HG03066 (cell line): ENCODE results near the gene DPF1.

Experiments used
- ATAC-seq: cut with Tn5 transposase; IDR thresholded peaks from one replicate; pipeline ENCODE4 v1.9.1; 2021; ENCODE audit warnings: low read depth; ENCODE audit not compliant: unreplicated experiment

The DPF1 gene

DNA sequence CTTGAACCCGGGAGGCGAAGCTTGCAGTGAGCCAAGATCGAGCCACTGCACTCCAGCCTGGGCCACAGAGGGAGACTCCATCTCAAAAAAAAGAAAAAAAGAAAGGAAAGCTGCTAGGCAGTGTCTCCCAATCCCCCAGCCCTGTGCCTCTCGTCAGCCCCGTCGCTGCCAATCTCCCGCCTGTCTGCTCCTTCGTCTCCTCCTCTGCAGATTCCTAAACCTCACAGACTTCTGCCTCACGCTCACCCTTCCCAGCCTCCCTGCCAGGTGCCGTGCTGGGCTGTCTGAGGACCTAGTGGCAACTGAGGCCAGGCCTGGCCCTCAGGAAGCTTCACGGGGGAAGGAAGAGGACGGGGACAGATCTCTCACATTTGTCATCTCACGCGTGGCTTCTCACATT lies 21.5 kb downstream of the DPF1 start:
- ATAC-seq: no peak

DNA sequence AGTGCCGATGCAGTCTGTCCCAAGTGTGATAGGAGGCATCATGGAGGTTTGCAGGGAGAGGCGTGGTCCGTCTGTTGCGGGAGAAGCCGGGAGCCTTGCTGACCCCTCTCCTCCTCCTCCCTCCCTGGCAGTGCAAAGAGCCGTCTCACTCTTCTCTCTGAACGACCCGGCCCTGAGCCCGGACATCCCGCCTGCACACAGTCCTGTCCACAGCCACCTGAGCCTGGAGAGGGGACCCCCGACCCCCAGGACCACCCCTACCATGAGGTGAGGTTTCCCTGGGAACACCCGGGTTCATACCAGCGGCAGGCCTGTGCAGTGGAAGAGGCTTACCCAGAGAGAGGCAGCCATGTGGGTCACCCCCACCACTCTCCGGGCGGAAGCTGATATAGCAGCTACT lies 22.3 kb downstream of the DPF1 start:
- no peak for ATAC-seq

DNA sequence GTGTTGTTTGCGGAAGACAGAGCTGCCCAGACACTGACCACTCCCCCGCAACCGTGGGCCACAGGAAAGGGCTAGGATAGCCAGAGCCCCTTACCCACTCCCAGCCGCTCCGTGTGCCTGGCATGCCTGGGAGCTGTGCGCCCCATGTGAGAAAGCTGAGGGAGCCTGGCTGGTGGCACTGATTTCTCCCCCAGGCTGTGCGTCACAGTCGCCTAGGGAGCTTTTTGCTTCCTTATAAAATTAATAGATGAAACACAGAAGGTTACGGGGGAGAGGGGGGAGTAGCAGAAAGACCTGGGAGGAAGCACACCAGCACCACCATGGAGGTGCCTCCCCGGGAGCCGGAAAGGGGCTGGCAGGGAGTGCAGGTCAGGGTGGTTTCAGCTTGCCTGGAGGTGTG lies 24.7 kb downstream of the DPF1 start:
- no peak for ATAC-seq

DNA sequence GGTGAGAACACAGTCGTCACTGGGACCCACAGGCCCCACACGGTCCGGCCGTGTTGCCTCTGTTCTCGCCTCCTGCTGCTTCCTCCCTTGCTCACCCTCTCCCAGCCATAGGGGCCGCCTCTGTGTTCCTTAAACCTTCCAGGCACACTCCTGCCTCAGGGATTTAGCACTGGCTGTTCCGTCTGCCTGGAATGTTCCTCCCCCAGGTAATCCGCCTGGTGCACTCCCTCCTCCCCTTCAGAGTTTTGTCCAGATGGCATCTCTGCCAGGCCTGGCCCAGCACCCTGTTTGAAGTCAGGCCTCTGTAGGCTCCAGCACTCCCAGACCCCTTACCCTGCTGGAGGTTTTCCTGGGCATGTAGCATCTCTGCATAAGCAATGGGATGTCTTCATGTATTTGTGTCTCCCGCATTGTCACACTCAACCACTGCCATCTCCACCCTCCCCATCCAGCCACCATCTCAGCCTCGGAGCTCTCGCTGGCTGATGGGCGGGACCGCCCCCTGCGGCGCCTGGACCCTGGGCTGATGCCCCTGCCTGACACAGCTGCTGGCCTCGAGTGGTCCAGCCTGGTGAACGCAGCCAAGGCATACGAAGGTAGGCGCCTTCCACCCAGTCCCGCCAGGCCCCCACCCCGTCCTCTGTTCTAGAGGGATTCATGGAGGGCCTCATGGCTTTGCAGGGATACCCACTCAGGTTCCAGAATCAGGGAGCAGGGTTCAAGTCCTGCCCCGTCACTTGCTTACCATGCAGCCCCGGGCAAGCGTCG lies 25.9 kb downstream of the DPF1 start:
- no peak for ATAC-seq

DNA sequence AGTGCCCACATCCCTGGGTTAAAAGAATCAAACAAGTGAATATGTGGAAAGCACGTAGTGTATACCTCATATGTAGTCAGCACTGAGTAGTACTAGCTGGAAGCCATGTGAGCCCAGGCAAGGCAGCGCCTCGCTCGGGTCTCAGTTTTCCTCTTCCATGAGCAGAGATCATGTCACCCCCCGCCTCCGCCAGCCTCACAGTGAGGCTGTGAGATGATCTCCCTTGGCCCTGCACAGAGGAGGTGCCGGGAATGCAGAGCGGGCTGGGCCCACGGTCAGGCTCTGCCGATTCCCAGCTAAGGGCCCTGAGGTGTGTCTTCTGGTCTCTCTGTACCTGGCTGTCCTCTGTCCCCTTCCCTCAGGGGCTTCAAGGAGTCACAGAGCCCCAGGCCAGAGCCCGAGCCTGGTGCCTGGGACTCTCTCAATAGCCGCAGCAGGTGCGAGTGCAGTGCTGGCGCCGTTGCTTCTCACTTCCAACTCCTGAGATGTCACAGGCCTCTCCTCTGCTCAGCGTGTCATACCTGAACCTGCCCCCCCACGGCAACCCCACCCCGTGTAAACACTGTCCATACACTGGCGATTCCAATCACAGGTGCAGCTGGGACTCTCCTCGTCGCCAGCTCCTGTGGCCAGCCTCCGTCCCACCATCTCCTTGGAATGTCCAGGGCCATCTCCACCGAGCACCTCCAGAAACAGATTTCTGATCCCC lies 26.9 kb downstream of the DPF1 start:
- no peak for ATAC-seq

DNA sequence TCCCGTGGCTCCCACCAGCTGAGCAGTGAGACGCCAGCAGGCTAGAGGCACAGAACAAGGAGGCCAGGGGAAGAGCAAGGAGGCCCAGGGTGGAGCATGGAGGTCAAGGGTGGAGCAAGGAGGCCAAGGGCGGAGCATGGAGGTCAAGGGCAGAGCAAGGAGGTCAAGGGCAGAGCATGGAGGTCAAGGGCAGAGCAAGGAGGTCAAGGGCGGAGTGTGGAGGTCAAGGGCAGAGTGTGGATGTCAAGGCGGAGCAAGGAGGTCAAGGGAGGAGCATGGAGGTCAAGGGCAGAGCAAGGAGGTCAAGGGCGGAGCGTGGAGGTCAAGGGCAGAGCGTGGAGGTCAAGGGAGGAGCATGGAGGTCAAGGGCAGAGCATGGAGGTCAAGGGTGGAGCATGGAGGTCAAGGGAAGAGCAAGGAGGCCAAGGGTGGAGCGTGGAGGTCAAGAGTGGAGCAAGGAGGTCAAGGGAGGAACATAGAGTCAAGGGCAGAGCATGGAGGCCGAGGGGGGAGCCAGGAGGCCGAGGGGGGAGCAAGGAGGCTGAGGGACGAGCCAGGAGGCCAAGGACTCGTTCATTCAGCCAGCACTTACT lies 27.7 kb downstream of the DPF1 start:
- ATAC-seq: no peak

DNA sequence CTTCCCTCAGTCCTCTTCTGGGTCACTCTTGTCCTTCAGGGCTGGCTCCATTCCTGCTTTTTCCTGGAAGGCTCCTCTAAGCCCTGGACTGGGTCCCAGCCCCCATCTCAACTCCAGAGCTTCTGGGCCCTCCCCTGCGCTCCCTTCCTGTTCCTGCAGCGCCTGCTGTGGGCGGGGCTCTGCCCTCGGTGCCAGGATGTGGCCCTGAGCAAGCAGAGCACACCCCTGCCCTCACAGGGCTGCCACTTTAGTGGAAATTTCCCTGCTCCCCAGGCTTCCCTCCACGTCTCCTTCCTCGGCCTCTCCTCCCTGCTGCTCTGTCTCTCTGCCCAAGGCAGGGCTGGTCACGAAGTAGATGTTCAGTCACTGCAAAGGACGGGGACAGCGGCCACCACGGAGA lies 28.8 kb downstream of the DPF1 start:
- no peak for ATAC-seq

DNA sequence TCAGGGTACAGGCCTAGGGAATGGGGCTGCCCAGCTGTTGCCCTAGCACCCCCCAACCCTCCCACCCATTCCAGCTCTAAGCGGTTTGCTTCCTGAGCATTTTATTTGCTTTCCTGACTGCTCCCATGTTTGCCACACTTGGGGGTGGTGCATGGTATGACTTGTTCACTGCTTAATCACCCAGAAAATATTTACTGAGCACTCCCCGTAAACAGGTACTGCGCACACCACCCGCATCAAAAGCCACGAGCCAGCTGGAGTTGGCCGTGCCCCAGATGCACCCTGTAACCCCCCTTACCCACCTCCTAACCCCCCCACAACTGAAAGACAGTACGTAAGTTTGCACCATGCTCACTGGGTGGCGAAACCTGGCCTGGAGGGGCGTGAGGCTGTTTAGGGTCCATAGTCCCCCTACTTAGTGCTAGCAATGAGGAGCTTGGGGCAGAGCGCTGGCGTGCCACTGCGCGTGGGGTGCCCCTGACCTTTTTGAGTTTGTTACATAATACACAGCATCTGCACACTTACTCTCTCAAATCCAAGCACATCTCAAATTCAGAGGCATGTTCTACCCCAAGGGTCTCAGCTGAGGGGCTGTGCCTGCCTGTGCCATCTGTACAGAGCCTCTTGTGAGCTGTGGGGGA lies 29.8 kb downstream of the DPF1 start:
- no peak for ATAC-seq

DNA sequence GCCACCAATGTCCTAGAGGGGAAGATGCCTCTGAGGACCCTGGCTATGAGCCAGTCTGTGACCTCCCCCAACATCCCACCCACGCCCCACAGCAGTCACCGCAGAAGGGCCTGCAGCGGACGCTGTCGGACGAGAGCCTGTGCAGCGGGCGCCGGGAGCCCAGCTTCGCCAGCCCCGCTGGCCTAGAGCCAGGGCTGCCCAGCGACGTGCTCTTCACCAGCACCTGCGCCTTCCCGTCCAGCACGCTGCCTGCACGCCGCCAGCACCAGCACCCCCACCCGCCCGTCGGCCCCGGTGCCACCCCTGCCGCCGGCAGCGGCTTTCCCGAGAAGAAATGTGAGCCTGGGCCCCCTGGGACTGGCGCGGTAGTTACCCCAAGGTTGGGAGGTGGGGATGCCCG lies 30.6 kb downstream of the DPF1 start:
- ATAC-seq: no peak

DNA sequence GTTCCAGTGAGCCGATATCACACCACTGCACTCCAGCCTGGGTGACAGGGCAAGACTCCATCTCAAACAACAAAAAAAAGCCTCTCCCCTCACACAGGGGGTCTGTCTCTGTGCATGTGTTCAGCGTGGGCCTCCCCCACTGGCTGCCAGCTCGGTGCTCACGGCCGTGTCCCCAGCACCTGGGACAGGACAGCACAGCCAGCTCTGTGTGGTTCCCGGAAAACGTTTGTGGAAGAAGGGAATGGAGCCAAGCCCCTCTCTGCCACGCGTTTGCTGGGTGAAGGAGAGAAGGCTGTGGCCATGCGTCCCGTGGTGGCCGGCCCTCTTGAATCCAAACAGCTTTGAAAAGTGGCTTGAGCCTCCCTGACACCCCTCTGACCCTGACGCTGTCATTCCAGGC lies 32.3 kb downstream of the DPF1 start:
- no peak for ATAC-seq

DNA sequence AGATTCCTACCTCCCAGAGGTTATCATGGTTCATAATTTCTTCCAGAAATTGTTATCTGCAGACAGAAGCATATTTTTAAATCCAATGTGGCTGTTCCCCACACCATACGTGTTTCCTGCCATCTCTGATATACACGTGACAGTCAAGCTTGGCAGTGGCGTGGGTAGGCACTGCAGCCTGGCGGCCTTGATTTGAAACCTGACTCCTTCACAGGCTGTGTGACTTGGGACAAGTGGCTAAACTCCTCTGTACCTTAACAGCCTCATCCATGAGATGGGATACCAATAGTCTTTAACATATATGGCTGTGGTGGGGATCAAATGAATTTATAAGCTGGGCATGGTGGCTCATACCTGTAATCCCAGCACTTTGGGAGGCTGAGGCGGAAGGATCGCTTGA lies 33.2 kb downstream of the DPF1 start:
- ATAC-seq: no peak

DNA sequence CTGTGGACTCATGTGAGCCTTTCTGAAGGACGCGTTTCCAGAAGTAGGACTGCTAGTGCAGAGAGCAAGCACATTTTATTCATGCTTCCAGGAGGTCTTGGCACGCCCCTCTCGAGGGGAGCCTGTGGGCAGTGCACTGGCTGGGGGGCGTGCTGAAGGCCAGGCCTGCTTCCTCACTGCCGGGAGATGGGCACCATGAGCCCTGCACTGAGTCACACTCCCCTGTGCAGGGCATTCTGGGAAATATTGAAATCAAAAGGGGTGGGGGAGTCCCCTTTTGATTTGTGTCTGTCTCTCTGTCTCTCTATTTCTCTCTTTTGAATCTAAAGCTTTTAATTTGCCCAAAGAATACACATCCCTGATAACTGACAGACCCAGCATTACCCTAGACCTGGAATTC lies 34.0 kb downstream of the DPF1 start:
- ATAC-seq: no peak

DNA sequence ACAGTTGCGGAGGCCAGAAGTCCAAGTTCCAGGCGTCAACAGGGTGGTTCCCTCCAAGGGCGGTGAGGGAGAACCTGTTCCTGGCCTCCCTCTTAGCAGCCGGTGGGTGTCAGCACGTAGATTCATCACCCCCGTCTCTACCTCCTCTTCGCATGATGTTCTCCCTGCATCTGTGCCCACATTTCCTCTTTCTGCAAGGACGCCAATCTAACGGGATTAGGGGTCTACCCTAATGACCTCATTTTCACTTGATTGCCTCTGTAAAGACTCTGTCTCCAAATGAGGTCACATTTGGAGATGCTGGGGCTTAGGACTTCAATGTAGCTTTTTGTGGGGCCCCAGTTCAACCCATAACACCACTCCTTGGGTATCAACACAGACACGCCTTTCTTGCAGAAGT lies 38.5 kb downstream of the DPF1 start:
- no peak for ATAC-seq

DNA sequence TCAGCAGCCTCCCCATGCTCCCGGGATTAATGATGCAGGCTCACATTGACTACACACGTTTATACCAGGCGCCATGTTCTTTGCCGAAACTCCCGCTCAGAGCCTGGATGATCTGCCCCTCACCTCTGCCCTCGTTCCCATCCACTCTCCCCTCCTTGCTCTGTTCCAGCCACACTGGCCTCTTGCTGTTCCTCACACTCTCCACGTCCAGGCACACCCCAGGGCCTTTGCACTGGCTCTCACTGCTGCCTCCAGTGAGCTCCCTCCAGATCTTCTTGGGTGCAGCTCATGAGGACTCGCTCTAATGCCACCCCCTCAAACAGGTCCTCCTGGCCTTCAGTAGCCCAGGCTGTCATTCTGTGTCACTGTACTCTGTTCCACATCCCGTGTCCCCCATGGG lies 39.2 kb downstream of the DPF1 start:
- no peak for ATAC-seq

DNA sequence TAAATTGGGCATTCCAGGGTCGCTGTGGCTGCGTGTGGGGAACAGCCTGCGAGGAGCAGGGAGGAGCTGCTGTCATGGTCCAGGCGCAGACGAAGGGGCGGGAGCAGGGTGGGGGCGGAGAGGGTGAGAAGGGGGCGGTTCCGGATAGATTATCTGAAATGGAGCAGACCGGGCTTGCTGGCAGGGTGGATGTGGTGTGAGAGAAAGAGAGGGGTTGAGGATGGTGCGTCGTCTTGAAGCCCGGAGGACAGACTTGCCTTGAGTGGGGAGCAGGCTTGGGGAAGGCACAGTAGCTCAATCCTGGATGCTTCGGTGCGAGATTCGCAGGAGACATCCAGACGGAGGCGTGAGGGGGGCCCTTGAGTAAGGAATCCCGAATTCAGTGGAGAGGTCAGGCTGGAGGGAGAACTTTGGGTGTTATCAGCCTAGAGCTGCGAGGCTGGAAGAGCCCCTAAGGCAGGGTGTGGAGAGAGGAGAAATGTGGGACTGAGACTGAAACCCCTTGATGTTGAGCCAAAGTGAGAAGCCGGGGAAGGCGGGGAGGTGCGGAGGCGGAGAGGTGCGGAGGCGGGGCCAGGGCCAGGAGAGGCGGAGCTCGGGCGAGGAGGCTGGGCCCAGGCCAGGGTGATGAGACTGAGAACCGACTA lies 40.6 kb downstream of the DPF1 start:
- ATAC-seq: no peak

DNA sequence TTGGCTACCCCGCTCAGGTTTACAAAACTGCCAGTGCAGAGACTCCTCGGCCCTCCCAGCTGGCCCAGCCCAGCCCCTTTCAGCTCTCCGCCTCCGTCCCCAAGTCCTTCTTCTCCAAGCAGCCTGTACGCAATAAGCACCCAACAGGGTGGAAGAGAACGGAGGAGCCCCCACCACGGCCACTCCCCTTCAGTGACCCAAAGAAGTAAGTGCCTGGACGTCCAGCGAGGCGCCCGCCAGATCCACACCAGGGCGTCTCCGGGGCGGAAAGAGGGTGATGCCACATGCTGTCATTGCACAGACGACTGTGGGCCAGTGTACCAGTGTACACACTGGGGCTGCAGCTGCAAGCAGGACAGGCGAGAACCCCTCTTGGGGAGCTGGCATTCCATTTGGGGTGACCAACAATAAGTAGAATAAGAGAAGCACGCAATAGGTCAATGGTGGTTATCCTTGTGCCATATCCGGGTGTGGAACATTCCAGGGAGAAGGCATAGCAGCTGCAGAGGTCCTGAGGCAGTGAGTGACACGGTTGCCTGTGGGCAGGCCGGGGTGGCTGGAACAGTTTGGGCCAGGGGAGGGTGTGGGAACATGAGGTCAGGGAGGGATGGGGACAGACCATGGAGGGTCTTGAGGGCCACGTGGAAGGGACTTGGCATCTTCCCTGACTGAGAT lies 41.3 kb downstream of the DPF1 start:
- no peak for ATAC-seq

DNA sequence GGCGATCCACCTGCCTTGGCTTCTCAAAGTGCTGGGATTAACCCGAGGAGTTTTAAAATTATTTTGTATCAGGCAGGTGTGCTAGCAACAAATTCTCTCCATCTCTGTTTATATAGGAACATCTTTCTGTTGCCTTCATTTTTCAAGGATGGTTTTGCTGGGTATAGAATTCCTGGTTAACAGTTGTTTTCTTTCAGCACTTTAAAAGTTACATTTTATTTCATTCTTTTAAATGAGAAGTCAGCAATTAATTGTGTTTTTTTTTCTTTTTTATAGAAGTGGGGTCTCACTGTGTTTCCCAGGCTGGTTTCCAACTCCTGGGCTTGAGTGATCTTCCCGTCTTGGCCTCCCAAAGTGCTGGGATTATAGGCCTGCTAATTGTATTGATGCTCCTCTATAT lies 44.0 kb downstream of the DPF1 start:
- ATAC-seq: no peak

DNA sequence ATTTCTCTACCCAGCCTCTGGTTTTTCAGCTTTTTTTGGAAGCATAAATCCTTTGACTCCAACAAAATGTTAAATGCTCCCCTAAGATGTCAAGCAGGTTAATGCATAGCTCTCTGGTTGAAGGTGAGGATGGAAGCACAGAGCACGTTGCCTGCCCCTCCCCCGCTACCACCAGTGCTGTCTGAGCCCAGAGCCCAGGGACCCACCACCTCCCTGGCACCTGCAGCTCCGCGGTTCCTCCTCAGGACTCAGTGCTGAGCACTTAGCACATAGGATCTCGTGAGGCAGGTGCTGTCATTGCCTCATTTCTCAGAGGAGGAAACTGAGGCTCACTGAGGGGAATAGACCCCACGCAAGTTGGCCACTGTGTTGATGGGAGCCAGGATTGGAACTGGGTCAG lies 48.6 kb downstream of the DPF1 start:
- ATAC-seq: no peak

DNA sequence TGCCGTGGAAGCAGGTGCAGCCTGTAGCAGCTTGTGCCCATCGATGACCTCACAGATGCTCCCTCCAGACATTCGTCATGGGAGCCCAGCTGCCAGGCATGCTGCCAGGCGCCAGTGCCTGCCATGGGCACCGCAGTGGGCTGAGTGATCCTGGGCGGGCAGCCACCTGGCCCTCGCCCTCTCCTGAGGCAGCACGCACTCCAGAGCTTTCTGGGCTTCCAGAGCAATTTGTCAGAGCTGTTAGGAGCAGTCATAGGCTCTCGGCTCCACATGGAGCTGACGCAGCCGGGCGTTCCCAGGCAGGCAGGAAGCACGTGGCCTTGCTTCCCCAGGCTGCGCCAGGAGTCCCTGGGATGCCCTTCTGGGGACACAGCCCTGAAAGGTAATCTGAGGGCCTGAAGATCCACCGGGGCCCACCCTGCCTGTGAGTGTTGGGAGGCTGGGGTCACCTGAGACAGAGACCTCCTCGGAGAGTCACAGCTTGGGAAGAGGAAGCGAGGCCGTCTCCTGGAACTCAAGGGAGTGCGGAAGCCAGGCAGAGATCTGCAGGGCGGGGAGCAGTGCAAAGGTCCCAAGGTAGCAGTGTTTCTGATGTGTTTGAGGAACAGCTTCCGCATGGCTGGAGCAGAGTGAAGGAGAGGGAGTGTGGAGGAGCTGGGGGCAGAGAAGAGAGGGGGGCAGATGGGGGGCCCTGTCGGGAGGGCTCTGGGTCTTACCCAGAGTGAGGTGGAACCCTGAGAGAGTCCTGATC lies 50.6 kb downstream of the DPF1 start:
- no peak for ATAC-seq

DNA sequence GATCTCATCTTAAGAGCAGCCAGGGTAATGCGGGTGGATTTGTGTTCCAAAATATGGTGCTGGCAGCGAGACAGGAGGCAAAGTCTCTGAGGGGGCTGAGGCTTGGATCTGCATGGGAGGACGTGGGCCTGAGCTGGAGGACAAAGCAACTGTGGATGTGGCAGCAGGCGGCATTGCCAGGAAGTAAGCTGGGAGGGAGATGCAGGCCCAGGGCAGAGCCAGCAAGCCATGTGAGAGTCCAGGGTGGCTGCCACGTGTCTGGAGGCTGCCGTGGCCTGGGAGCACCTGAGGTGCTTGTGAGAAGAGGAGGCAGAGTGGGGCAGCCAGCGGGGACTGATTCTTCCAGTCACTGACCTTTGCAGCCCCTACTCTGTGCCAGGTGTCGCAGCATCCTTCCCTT lies 52.0 kb downstream of the DPF1 start:
- ATAC-seq: no peak
